Psoas muscle (tissue), 7 donors: ENCODE results near the gene WDR83. TPM values are rescaled to one million over a fixed set of nuclear protein-coding genes. Genes with fewer than 3 reads are reported as not detected.

ENCODE experiments used
- polyA plus RNA-seq, 3 donors: library from polyadenylated mRNA; stranded (reverse); fragments of 200-250 nt; gene quantifications; one replicate each; pipeline ENCODE4 v1.2.3, GENCODE V29; 2013
- total RNA-seq, 4 donors: library from RNA; stranded (reverse); fragmentation: NEBNext Ultra II Directional in 2 of 4; extraction: Animal tissue kit (Norgen Biotek cat#: 25700) in 2 of 4; gene quantifications; one replicate each; pipeline versions ENCODE4 v1.2.1 to v1.2.4, GENCODE V29; 2021 to 2023
- donor health status: healthy with polysubstance abuse.
- donor health status: DM: no; HTN: no; CAD: no; lungs with moderate emphysema.
- donor health status: Bipolar disorder and iron deficiency.
- donor health status: healthy.
- donor health status: DM: no; HTN: no; CAD: no.
- donor health status: DM: no; HTN: no; CAD: no.
- donor health status: DM: yes; HTN: yes; CAD: no.

Gene WDR83
- total and polyA plus RNA-seq, 7 donors, result 1.8 to 9.1 (median 4.5) TPM

Other genes with a start within 250 kb of the WDR83 start
- 1 to 10 TPM; 1.1 to 2.3 (median 1.2) TPM for gene ZNF443, start 225.8 kb upstream of the WDR83 start, total RNA-seq
- gene ZNF443, start 225.8 kb upstream of the WDR83 start, polyA plus RNA-seq, result 1 to 10 TPM in 1 of 3 donors, under 1 TPM in 2; 0.79 to 1.5 (median 0.86) TPM
- 1 to 10 TPM in 3 of 4 donors, not detected in 1; 1.3 to 1.8 (median 1.7) TPM for gene ZNF709, start 182.0 kb upstream of the WDR83 start, total RNA-seq
- gene ZNF709, start 182.0 kb upstream of the WDR83 start, polyA plus RNA-seq, result under 1 TPM; 0.58 to 0.91 (median 0.68) TPM
- 1 to 10 TPM; 3.5 to 6.2 (median 5.4) TPM for gene ZNF564, start 115.3 kb upstream of the WDR83 start, total RNA-seq
- gene ZNF564, start 115.3 kb upstream of the WDR83 start, polyA plus RNA-seq, result 1 to 10 TPM; 3.2 to 6.0 (median 4.6) TPM
- gene ZNF490, start 56.0 kb upstream of the WDR83 start, total RNA-seq, result 1 to 10 TPM; 1.6 to 4.9 (median 2.9) TPM
- 1 to 10 TPM in 1 of 3 donors, under 1 TPM in 2; 0.17 to 1.8 (median 0.27) TPM for gene ZNF490, start 56.0 kb upstream of the WDR83 start, polyA plus RNA-seq
- gene ZNF791, start 55.9 kb upstream of the WDR83 start, total RNA-seq, result 10 to 100 TPM in 2 of 4 donors, 1 to 10 TPM in 2; 8.7 to 18.9 (median 10.9) TPM
- gene ZNF791, start 55.9 kb upstream of the WDR83 start, polyA plus RNA-seq, result 1 to 10 TPM; 4.1 to 8.8 (median 4.3) TPM
- 10 to 100 TPM; 14.6 to 20.5 (median 16.2) TPM for gene MAN2B1, start 65 bp upstream of the WDR83 start, total RNA-seq
- gene MAN2B1, start 65 bp upstream of the WDR83 start, polyA plus RNA-seq, result 10 to 100 TPM in 2 of 3 donors, 1 to 10 TPM in 1; 9.6 to 17.8 (median 14.1) TPM
- 10 to 100 TPM; 75.6 to 86.7 (median 82.9) TPM for gene DHPS, start 15.1 kb downstream of the WDR83 start, total RNA-seq
- 10 to 100 TPM; 70.0 to 84.2 (median 83.8) TPM for gene DHPS, start 15.1 kb downstream of the WDR83 start, polyA plus RNA-seq
- gene GNG14, start 21.2 kb downstream of the WDR83 start, total RNA-seq, result not detected
- not detected for gene GNG14, start 21.2 kb downstream of the WDR83 start, polyA plus RNA-seq
- 1 to 10 TPM; 1.2 to 2.2 (median 1.6) TPM for gene FBXW9, start 29.8 kb downstream of the WDR83 start, total RNA-seq
- 1 to 10 TPM; 4.1 to 9.2 (median 4.4) TPM for gene FBXW9, start 29.8 kb downstream of the WDR83 start, polyA plus RNA-seq
- 10 to 100 TPM; 29.0 to 48.1 (median 37.3) TPM for gene TNPO2, start 57.1 kb downstream of the WDR83 start, total RNA-seq
- gene TNPO2, start 57.1 kb downstream of the WDR83 start, polyA plus RNA-seq, result 10 to 100 TPM; 17.4 to 31.2 (median 28.6) TPM
- gene TRIR, start 67.9 kb downstream of the WDR83 start, total RNA-seq, result 100 to 1,000 TPM in 3 of 4 donors, 10 to 100 TPM in 1; 78.6 to 124 (median 108) TPM
- 100 to 1,000 TPM; 183 to 309 (median 187) TPM for gene TRIR, start 67.9 kb downstream of the WDR83 start, polyA plus RNA-seq
- 10 to 100 TPM; 43.0 to 52.8 (median 51.0) TPM for gene GET3, start 70.7 kb downstream of the WDR83 start, total RNA-seq
- gene GET3, start 70.7 kb downstream of the WDR83 start, polyA plus RNA-seq, result 100 to 1,000 TPM in 1 of 3 donors, 10 to 100 TPM in 2; 75.6 to 135 (median 98.5) TPM
- not detected for gene BEST2, start 85.0 kb downstream of the WDR83 start, total RNA-seq
- under 1 TPM; 0.04 to 0.37 (median 0.08) TPM for gene BEST2, start 85.0 kb downstream of the WDR83 start, polyA plus RNA-seq
- 10 to 100 TPM; 20.3 to 33.0 (median 23.8) TPM for gene HOOK2, start 108.7 kb downstream of the WDR83 start, total RNA-seq
- gene HOOK2, start 108.7 kb downstream of the WDR83 start, polyA plus RNA-seq, result 10 to 100 TPM; 11.3 to 21.7 (median 19.0) TPM
- gene JUNB, start 124.7 kb downstream of the WDR83 start, total RNA-seq, result 100 to 1,000 TPM in 2 of 4 donors, 10 to 100 TPM in 2; 29.2 to 217 (median 73.6) TPM
- 100 to 1,000 TPM in 1 of 3 donors, 10 to 100 TPM in 2; 25.1 to 145 (median 31.9) TPM for gene JUNB, start 124.7 kb downstream of the WDR83 start, polyA plus RNA-seq
- gene PRDX2, start 135.0 kb downstream of the WDR83 start, total RNA-seq, result 100 to 1,000 TPM; 273 to 419 (median 370) TPM
- gene PRDX2, start 135.0 kb downstream of the WDR83 start, polyA plus RNA-seq, result 100 to 1,000 TPM; 329 to 535 (median 396) TPM
- gene THSD8, start 135.3 kb downstream of the WDR83 start, total RNA-seq, result 1 to 10 TPM in 3 of 4 donors, under 1 TPM in 1; 0.92 to 3.2 (median 2.0) TPM
- gene THSD8, start 135.3 kb downstream of the WDR83 start, polyA plus RNA-seq, result 1 to 10 TPM; 1.9 to 2.5 (median 2.0) TPM
- gene RNASEH2A, start 139.8 kb downstream of the WDR83 start, total RNA-seq, result 1 to 10 TPM; 2.4 to 5.0 (median 3.0) TPM
- 1 to 10 TPM; 3.6 to 9.0 (median 8.6) TPM for gene RNASEH2A, start 139.8 kb downstream of the WDR83 start, polyA plus RNA-seq
- not detected for gene RTBDN, start 167.8 kb downstream of the WDR83 start, total RNA-seq
- gene RTBDN, start 167.8 kb downstream of the WDR83 start, polyA plus RNA-seq, result under 1 TPM in 1 of 3 donors, not detected in 2; 0.05 TPM
- gene MAST1, start 171.7 kb downstream of the WDR83 start, total RNA-seq, result not detected
- gene MAST1, start 171.7 kb downstream of the WDR83 start, polyA plus RNA-seq, result under 1 TPM; 0.09 to 0.13 (median 0.10) TPM
- 10 to 100 TPM in 2 of 4 donors, 1 to 10 TPM in 2; 5.5 to 23.0 (median 13.1) TPM for gene DNASE2, start 214.6 kb downstream of the WDR83 start, total RNA-seq
- 10 to 100 TPM in 1 of 3 donors, 1 to 10 TPM in 2; 5.9 to 14.8 (median 7.5) TPM for gene DNASE2, start 214.6 kb downstream of the WDR83 start, polyA plus RNA-seq
- gene KLF1, start 220.4 kb downstream of the WDR83 start, total RNA-seq, result under 1 TPM in 2 of 4 donors, not detected in 2; 0.34 to 0.37 TPM
- gene KLF1, start 220.4 kb downstream of the WDR83 start, polyA plus RNA-seq, result under 1 TPM in 1 of 3 donors, not detected in 2; 0.18 TPM
- gene GCDH, start 224.4 kb downstream of the WDR83 start, total RNA-seq, result 10 to 100 TPM; 18.9 to 45.2 (median 31.2) TPM
- gene GCDH, start 224.4 kb downstream of the WDR83 start, polyA plus RNA-seq, result 10 to 100 TPM; 21.1 to 28.8 (median 21.9) TPM